Activated CD4-positive, alpha-beta T cell treated with anti-CD3 and anti-CD28 coated beads, Interleukin-2, amount 50 U/mL, for 48 hours (primary cell): ENCODE results near the gene BCL2L12.
"Not testable (repeated sequence)": the region's sequence is repeated elsewhere in the genome, so short reads cannot be mapped to it uniquely, and the experiment has no call there.

ENCODE experiments used
- DNase-seq, 2 experiments: peaks; one replicate each; pipeline ENCODE4 v3.0.0-alpha.2; 2020

Gene BCL2L12

DNA sequence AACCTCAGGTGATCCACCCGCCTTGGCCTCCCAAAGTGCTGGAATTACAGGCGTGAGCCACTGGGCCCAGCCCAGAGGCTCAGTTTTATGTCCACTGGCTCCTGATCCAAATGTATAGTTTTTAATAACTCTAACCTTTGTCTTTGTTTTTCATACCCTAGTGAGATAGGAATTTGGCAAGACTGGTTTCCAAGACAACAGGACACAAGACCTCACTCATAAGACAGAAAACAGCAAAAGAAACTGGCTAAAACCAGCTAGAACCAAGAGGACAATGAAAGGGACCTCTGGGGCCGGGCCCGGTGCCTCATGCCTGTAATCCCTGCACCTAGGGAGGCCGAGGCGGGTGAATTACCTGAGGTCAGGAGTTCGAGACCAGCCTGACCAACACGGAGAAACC, 52.8 kb downstream of the BCL2L12 start:
- no peak for DNase-seq

DNA sequence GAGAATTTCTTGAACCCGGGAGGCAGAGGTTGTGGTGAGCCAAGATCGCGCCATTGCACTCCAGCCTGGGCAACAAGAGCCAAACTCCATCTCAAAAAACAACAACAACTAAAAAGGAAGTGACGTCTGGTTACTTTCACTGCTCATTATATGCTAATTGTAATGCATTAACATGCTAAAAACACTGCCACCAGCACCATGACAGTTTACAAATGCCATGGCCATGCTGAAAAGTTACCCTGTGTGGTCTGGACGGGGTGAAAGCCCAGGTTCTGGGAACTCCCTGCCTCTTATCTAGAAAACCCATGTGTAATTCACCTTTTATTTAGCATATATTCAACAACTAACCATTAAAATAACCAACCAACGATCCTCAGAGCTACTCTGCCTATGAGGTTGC, 53.3 kb downstream of the BCL2L12 start:
- no peak for DNase-seq

DNA sequence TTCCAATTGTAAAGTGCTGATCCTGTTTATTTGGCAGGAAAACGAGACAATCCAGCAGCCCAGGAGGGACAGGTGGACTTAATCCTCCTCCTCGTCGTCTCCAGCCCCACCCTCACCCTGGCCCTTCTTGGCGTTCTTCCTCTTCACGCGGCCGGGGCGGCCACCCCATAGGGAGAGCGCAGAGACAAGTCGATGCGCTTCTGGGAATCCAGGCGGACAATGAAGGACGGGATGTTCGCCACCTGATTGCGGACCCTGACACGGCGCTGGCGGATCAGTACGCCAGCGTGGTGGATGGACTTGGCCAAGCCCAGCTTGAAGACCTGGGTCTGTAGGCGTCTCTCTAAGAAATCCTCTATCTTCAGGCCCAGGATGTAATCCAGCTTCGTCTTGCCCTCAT, 53.7 kb downstream of the BCL2L12 start:
- DNase-seq, result not testable (repeated sequence)
